T-helper 17 cell (primary cell): ENCODE data around the gene PAM. TPM values are rescaled to one million over a fixed set of nuclear protein-coding genes. Genes with fewer than 3 reads are reported as not detected.
"Not testable (repeated sequence)": the region's sequence is repeated elsewhere in the genome, so short reads cannot be mapped to it uniquely, and the experiment has no call there.

Experiments used
- ATAC-seq: fragments of 150-1000 bp; cut with Tn5 transposase; 2 replicates; pipeline ENCODE4 v1.10.0; 2021; ENCODE audit warnings: mild to moderate bottlenecking, moderate library complexity
- DNase-seq, 3 donors: peaks; one replicate each; pipeline versions ENCODE4 v3.0.0 to v3.0.0-alpha.2; 2020 to 2021
- H3K9me3 ChIP-seq: one replicate; pipeline ENCODE4 v1.7.0; 2013; ENCODE audit warnings: low read length, mild to moderate bottlenecking; ENCODE audit not compliant: control insufficient read depth, poor library complexity, severe bottlenecking
- H3K27ac Mint-ChIP-seq: one replicate; pipeline ENCODE4 v1.8.0; 2022; ENCODE audit warnings: mild to moderate bottlenecking, moderate library complexity, mixed read lengths
- H3K27me3 Mint-ChIP-seq: one replicate; pipeline ENCODE4 v1.8.0; 2022; ENCODE audit warnings: mixed read lengths
- H3K36me3 Mint-ChIP-seq: one replicate; pipeline ENCODE4 v1.8.0; 2022; ENCODE audit warnings: low read depth, mixed read lengths
- H3K4me1 Mint-ChIP-seq: one replicate; pipeline ENCODE4 v1.8.0; 2022; ENCODE audit warnings: mild to moderate bottlenecking, mixed read lengths
- H3K4me3 Mint-ChIP-seq: one replicate; pipeline ENCODE4 v1.8.0; 2022; ENCODE audit warnings: mild to moderate bottlenecking, moderate library complexity, mixed read lengths
- total RNA-seq, 4 donors: library from RNA in 2 of 4; stranded (reverse) in 2 of 4; gene quantifications; one replicate each; pipeline ENCODE4 v1.2.3 and lab custom pipeline; 2022 to 2026

The PAM gene
- total RNA-seq, 2 donors from 2014 or later = 23.5 to 34.3 TPM

DNA sequence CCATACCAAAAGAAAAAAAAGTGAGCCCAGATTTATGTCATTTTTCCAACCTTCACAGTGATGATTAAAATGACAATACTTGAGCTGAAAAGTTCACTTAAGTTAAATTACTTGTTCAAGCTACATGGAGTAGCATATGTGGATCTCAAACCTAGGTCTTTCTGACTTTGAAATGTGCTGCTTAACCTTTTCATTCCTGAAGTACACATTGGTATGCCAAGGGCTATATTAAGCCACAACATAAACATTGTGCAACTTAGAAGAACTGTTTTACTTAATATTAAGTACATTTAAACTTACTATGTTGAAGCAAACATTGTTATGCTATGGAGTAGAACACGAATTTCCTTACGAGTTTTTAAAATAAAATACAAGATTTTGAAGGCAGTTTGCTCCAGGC is 259.9 kb downstream of the PAM start:
- Mint-ChIP-seq H3K27ac (no peak overlapping the region), H3K4me1 (no peaks in the 10 kb centered on the region), H3K36me3 (peaks cover 2% of the 10 kb centered on the region), H3K4me3 (no peak overlapping the region), H3K27me3 (no peaks in the 10 kb centered on the region)
- no peaks in the 10 kb centered on the region for H3K9me3 ChIP-seq
- no peak for ATAC-seq
- no peak for DNase-seq

GRCh38 chr5:103016167-103016566 is 261.1 kb downstream of the PAM start:
- Mint-ChIP-seq H3K27me3 (no peaks in the 10 kb centered on the region), H3K27ac (no peak overlapping the region)

DNA sequence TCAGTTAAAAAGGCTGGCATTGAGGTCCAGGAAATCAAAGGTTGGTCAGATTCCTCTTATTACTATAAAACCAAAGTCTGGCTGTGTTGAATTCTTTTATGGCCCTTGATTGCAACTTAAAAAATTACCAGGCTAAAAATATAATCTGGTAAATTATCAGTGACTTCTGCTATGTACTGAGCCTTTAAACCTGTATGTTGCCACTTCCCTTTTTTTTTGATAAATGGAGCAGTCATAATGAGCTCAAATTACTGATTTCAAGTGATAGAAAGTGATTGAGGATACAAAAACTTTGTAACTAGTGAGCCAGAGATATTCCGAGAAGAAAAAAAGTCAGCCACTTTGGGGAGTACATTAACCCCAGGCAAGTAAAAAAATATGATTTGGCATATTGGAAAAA is 264.7 kb downstream of the PAM start:
- Mint-ChIP-seq H3K4me1 (no peaks in the 10 kb centered on the region), H3K27ac (no peak overlapping the region), H3K36me3 (peaks cover 2% of the 10 kb centered on the region), H3K4me3 (no peak overlapping the region), H3K27me3 (no peaks in the 10 kb centered on the region)
- ATAC-seq (no peak), DNase-seq (no peak)
- no peaks in the 10 kb centered on the region for H3K9me3 ChIP-seq

More at GRCh38 chr5:103016167-103016566, 261.1 kb downstream of the PAM start:
- H3K4me3 Mint-ChIP-seq = no peak overlapping the region
- no peaks in the 10 kb centered on the region for H3K4me1 Mint-ChIP-seq
- H3K36me3 Mint-ChIP-seq = peaks cover 2% of the 10 kb centered on the region
- DNase-seq (no peak), ATAC-seq (no peak)
- no peaks in the 10 kb centered on the region for H3K9me3 ChIP-seq

DNA sequence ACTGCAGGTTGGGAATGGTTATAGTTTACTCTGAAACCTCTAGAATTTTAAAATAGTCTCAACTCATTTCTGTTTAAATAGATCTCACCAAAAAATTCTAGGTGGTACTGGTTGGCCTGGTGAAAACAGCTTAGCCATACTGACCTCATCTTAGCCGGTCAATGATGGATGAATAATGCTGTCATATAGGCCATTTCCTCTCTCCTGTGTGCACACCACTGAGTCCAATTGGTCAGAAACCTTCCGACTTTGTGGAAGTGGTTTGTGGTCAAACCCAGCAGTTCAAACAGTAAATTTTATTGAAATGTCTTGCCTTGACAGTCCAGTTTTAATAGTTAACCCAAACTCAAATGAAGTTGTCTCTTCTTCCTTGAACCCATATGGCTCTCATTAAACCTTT is 266.2 kb downstream of the PAM start:
- Mint-ChIP-seq H3K27me3 (no peaks in the 10 kb centered on the region), H3K4me3 (no peak overlapping the region), H3K4me1 (no peaks in the 10 kb centered on the region), H3K36me3 (peaks cover 2% of the 10 kb centered on the region), H3K27ac (no peak overlapping the region)
- no peaks in the 10 kb centered on the region for H3K9me3 ChIP-seq
- no peak for DNase-seq
- ATAC-seq = no peak

GRCh38 chr5:103027267-103027666 is 272.2 kb downstream of the PAM start:
- Mint-ChIP-seq H3K27me3 (no peaks in the 10 kb centered on the region), H3K36me3 (peaks cover 2% of the 10 kb centered on the region), H3K27ac (no peak overlapping the region), H3K4me3 (no peak overlapping the region), H3K4me1 (no peaks in the 10 kb centered on the region)
- no peaks in the 10 kb centered on the region for H3K9me3 ChIP-seq
- ATAC-seq (no peak), DNase-seq (no peak)

DNA sequence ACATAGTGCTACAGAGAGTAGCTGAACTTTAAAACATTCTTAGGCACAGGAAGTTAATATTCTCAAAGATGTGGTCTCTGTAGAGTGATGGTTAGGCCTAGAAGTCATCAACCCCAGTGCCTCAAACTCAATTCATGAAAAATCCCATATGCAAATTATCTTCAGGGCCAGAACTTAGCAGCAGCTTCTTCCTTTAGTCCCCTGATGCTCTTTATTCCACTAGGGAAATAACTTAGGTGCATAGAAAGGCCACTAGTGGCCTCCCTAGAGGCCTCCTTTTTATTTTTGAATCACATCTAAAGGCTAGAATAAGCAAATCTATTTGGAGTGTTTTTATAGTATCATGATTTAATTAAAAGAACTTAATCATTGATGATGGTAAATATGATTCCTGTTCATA is 276.5 kb downstream of the PAM start:
- Mint-ChIP-seq H3K4me1 (peaks cover 5% of the 10 kb centered on the region), H3K27ac (no peak overlapping the region), H3K36me3 (peaks cover 2% of the 10 kb centered on the region), H3K4me3 (no peak overlapping the region), H3K27me3 (peaks cover 5% of the 10 kb centered on the region)
- DNase-seq = no peak
- no peak for ATAC-seq
- H3K9me3 ChIP-seq = no peaks in the 10 kb centered on the region

DNA sequence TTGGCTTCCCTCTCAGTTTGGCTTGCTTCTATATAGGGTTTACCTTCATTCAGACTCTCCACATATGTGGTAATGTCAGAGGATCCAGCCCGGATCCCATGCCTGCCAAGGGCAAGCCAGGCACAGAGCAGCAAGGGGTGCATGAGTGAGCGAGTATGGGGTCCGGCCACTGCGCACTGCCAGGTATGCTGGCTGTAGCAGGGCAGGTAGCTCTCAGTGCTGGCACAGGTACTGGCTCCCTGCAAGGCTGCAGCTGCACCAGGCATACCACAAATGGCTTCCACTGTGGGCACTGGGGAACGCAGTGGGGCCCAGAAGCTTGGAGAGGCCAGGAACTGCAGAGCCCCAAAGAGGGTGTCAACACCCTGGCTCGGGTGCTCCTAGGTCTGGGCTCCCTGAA is 278.6 kb downstream of the PAM start:
- H3K27ac Mint-ChIP-seq = no peak overlapping the region
- H3K4me3 Mint-ChIP-seq = no peak overlapping the region
- H3K27me3 Mint-ChIP-seq = peaks cover 16% of the 10 kb centered on the region
- DNase-seq (no peak), ATAC-seq (no peak)
- peaks cover 2% of the 10 kb centered on the region for H3K36me3 Mint-ChIP-seq
- H3K4me1 Mint-ChIP-seq = peaks cover 10% of the 10 kb centered on the region
- H3K9me3 ChIP-seq = no peaks in the 10 kb centered on the region

GRCh38 chr5:103034662-103035392 is 279.7 kb downstream of the PAM start:
- no peaks in the 10 kb centered on the region for H3K9me3 ChIP-seq
- peaks cover 3% of the 10 kb centered on the region for H3K36me3 Mint-ChIP-seq
- no peak overlapping the region for H3K4me3 Mint-ChIP-seq
- ATAC-seq (no peak), DNase-seq (no peak)
- H3K4me1 Mint-ChIP-seq = peaks cover 10% of the 10 kb centered on the region
- H3K27ac Mint-ChIP-seq = no peak overlapping the region
- H3K27me3 Mint-ChIP-seq = peaks cover 16% of the 10 kb centered on the region

DNA sequence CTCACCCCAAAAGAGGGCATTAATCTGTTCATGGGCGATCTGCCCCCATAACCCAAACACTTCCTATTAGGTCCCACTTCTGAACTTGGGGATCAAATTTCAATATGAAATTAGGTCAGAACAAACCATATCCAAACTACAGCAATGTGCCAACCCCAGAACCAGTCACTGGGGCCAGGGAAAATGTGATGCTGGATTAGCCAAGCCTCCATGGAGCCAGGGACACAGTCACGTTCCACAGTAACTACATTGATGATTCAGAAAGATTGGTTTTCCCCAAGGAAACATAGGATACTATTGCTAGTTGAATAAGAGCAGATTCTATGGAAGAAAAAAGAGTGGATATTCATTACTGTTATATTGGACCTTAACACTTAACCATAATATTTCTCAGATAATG is 280.6 kb downstream of the PAM start:
- no peak overlapping the region for H3K27ac Mint-ChIP-seq
- no peak overlapping the region for H3K4me3 Mint-ChIP-seq
- no peak for ATAC-seq

GRCh38 chr5:103036601-103037000 is 281.5 kb downstream of the PAM start:
- Mint-ChIP-seq H3K36me3 (peaks cover 4% of the 10 kb centered on the region), H3K27me3 (peaks cover 16% of the 10 kb centered on the region), H3K27ac (no peak overlapping the region), H3K4me3 (no peak overlapping the region), H3K4me1 (peaks cover 10% of the 10 kb centered on the region)
- no peak for ATAC-seq
- no peaks in the 10 kb centered on the region for H3K9me3 ChIP-seq
- no peak for DNase-seq

More for the DNA sequence above, 280.6 kb downstream of the PAM start:
- Mint-ChIP-seq H3K27me3 (peaks cover 16% of the 10 kb centered on the region), H3K4me1 (peaks cover 10% of the 10 kb centered on the region), H3K36me3 (peaks cover 4% of the 10 kb centered on the region)
- no peaks in the 10 kb centered on the region for H3K9me3 ChIP-seq
- no peak for DNase-seq

DNA sequence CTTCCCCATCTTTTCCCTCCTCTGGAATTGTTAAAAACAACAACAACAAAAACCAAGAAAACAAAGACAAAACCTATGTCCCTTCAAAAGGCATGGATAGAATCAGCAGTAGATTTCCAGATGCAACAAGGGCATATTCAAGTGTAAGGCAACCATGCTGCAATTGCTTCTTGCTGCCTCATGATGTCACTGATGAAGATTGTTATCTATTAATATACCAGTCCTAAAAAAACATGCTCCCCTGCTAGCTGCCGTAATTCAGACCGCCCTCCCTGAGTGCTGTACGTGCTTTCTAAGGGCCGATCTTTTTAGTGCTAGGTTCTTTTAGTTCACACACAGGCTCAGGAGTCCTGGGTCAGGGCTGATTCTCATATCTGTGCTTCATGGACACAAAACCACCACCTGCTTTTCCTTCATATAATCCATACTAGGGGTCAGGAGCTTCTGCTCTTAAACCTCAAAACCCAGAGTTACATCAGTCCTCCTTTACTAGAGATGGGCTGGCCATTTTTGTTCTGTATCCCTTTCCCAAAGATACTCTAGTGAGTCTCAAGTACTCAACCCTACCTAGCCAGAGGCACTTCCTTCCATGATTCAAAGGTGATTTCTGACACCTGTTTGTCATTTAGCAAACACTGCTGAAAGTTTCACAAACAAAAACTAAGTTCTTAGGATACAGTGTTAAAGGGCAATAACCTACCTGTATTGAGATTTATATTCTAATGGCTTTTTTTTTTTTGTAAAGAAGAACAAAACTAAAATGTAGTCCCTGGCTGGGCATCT is 282.8 kb downstream of the PAM start:
- Mint-ChIP-seq H3K4me1 (peaks cover 10% of the 10 kb centered on the region), H3K4me3 (no peak overlapping the region), H3K36me3 (peaks cover 2% of the 10 kb centered on the region), H3K27ac (no peak overlapping the region), H3K27me3 (peaks cover 23% of the 10 kb centered on the region)
- DNase-seq (no peak), ATAC-seq (no peak)
- H3K9me3 ChIP-seq = no peaks in the 10 kb centered on the region

GRCh38 chr5:103041071-103041676 is 286.1 kb downstream of the PAM start:
- Mint-ChIP-seq H3K4me1 (peaks cover 6% of the 10 kb centered on the region), H3K27me3 (peaks cover 39% of the 10 kb centered on the region), H3K4me3 (no peak overlapping the region), H3K36me3 (peaks cover 2% of the 10 kb centered on the region), H3K27ac (no peak overlapping the region)
- no peak for DNase-seq
- ATAC-seq = no peak
- H3K9me3 ChIP-seq = no peaks in the 10 kb centered on the region

DNA sequence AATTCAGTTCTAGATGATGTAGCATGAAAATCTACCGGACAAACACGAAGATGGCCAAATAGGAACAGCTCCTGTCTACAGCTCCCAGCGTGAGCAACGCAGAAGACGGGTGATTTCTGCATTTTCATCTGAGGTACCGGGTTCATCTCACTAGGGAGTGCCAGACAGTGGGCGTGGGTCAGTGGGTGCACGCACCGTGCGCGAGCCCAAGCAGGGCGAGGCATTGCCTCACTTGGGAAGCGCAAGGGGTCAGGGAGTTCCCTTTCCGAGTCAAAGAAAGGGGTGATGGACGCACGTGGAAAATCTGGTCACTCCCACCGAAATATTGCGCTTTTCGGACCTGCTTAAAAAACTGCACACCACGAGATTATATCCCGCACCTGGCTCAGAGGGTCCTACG is 291.6 kb downstream of the PAM start:
- H3K4me3 Mint-ChIP-seq, H3K4me1 Mint-ChIP-seq, H3K9me3 ChIP-seq, H3K36me3 Mint-ChIP-seq, DNase-seq, H3K27ac Mint-ChIP-seq, ATAC-seq: not testable (repeated sequence)
- H3K27me3 Mint-ChIP-seq = peaks cover 35% of the 10 kb centered on the region
